ENCODE data around the gene EPHA4. TPM values are rescaled to one million over a fixed set of nuclear protein-coding genes. Genes with fewer than 3 reads are reported as not detected.

EPHA4 gene
- polyA plus RNA-seq, 2 donors, result 4.5 to 6.0 TPM

- Histone ChIP-seq H3K9me3 (ENCODE audit: control insufficient read depth in 2 of 2, insufficient read depth in 1 of 2, low read depth in 1 of 2, low read length in 1 of 2) (no peaks in the 10 kb centered on the region), H3K27me3 (ENCODE audit: control insufficient read depth in 1 of 2, insufficient read depth in 2 of 2, low read length in 2 of 2) (no peaks in the 10 kb centered on the region), H3K4me1 (ENCODE audit: control insufficient read depth in 2 of 2, insufficient read depth in 2 of 2, low read length in 1 of 2) (no peaks in the 10 kb centered on the region), H3K36me3 (ENCODE audit: control insufficient read depth in 2 of 2, insufficient read depth in 2 of 2, low read length in 1 of 2) (no peaks in the 10 kb centered on the region), H3K27ac (ENCODE audit: low read depth in 2 of 2, low read length in 1 of 2) (no peak overlapping the region), H3K4me3 (ENCODE audit: low read depth in 1 of 2, low read length in 2 of 2) (no peak overlapping the region)
- WGBS, 2 donors, result 81 to 83% methylated on average over 6 of the region's 6 CpGs
Measured at GRCh38 chr2:221371347-221371746, 200.8 kb downstream of the EPHA4 start.

GRCh38 chr2:221370857-221371211 is 201.3 kb downstream of the EPHA4 start:
- no peak overlapping the region for H3K4me3 ChIP-seq (ENCODE audit: low read depth in 1 of 2, low read length in 2 of 2)
- H3K36me3 ChIP-seq (ENCODE audit: control insufficient read depth in 2 of 2, insufficient read depth in 2 of 2, low read length in 1 of 2), result no peaks in the 10 kb centered on the region
- H3K27ac ChIP-seq (ENCODE audit: low read depth in 2 of 2, low read length in 1 of 2), result no peak overlapping the region
- H3K4me1 ChIP-seq (ENCODE audit: control insufficient read depth in 2 of 2, insufficient read depth in 2 of 2, low read length in 1 of 2), result no peaks in the 10 kb centered on the region
- WGBS, 2 donors, result 29 to 52% methylated on average over 6 of the region's 6 CpGs
- H3K9me3 ChIP-seq (ENCODE audit: control insufficient read depth in 2 of 2, insufficient read depth in 1 of 2, low read depth in 1 of 2, low read length in 1 of 2), result no peaks in the 10 kb centered on the region
- no peaks in the 10 kb centered on the region for H3K27me3 ChIP-seq (ENCODE audit: control insufficient read depth in 1 of 2, insufficient read depth in 2 of 2, low read length in 2 of 2)

GRCh38 chr2:221370076-221370856 is 201.8 kb downstream of the EPHA4 start:
- no peak overlapping the region for H3K4me3 ChIP-seq (ENCODE audit: low read depth in 1 of 2, low read length in 2 of 2)
- no peaks in the 10 kb centered on the region for H3K4me1 ChIP-seq (ENCODE audit: control insufficient read depth in 2 of 2, insufficient read depth in 2 of 2, low read length in 1 of 2)
- H3K9me3 ChIP-seq (ENCODE audit: control insufficient read depth in 2 of 2, insufficient read depth in 1 of 2, low read depth in 1 of 2, low read length in 1 of 2), result no peaks in the 10 kb centered on the region
- no peak overlapping the region for H3K27ac ChIP-seq (ENCODE audit: low read depth in 2 of 2, low read length in 1 of 2)
- 63 to 71% methylated on average over 9 of the region's 9 CpGs for WGBS, 2 donors
- H3K36me3 ChIP-seq (ENCODE audit: control insufficient read depth in 2 of 2, insufficient read depth in 2 of 2, low read length in 1 of 2), result no peaks in the 10 kb centered on the region
- H3K27me3 ChIP-seq (ENCODE audit: control insufficient read depth in 1 of 2, insufficient read depth in 2 of 2, low read length in 2 of 2), result no peaks in the 10 kb centered on the region
